SK-N-SH (cell line): ENCODE measurements around the gene MOB1B. TPM values are rescaled to one million over a fixed set of nuclear protein-coding genes. Genes with fewer than 3 reads are reported as not detected.

ENCODE experiments used
- CTCF ChIA-PET: fragments of 300-600, 350-600 bp; formaldehyde crosslinking; extraction: SDS; loops from one replicate; lab custom pipeline; 2021; lab: Yijun Ruan, JAX
- POLR2A ChIA-PET: fragments of 350-600 bp; sonication (Branson Sonifier 250); formaldehyde crosslinking; extraction: SDS; loops from one replicate; lab custom pipeline; 2020; ENCODE audit warnings: antibody characterized with exemption, inconsistent platforms; lab: Yijun Ruan, JAX
- DNase-seq: peaks from one replicate; pipeline ENCODE4 v3.0.0; 2012
- H2AFZ ChIP-seq: fragments of 200-600 bp; sonication (generic); 2 replicates; pipeline ENCODE4 v1.8.1; 2016; ENCODE audit warnings: antibody characterized with exemption, mild to moderate bottlenecking, low read depth
- H3F3A ChIP-seq: fragments of 200-600 bp; sonication (generic); replicated peaks from 2 replicates; pipeline ENCODE3; 2016; ENCODE audit warnings: antibody characterized with exemption, mild to moderate bottlenecking; ENCODE audit not compliant: insufficient read depth
- H3K27ac ChIP-seq, 2 experiments: fragments of 200-500 bp in 1 of 2; fragments of 200-600 bp in 1 of 2; sonication (Bioruptor generic) in 1 of 2; sonication (generic), shearing (Covaris generic) in 1 of 2; 2 replicates each; pipeline versions ENCODE4 v1.5.1 to v1.6.1; 2014 to 2016; ENCODE audit warnings: low read depth in 2 of 2, inconsistent platforms in 1 of 2, low read length in 1 of 2, mild to moderate bottlenecking in 1 of 2, mixed read lengths in 1 of 2
- H3K27me3 ChIP-seq: fragments of 200-600 bp; sonication (generic), shearing (Covaris generic); 2 replicates; pipeline ENCODE4 v1.6.1; 2016; ENCODE audit warnings: mixed run types; ENCODE audit not compliant: insufficient read depth
- H3K36me3 ChIP-seq, 2 experiments: fragments of 200-500 bp in 1 of 2; fragments of 200-600 bp in 1 of 2; sonication (Bioruptor generic) in 1 of 2; sonication (generic) in 1 of 2; replicated peaks in 1 of 2; 2 replicates each; pipeline versions ENCODE3 to v1.5.1; 2014 to 2016; ENCODE audit warnings: low read length in 1 of 2, mild to moderate bottlenecking in 1 of 2; ENCODE audit not compliant: insufficient read depth in 2 of 2, control insufficient read depth in 1 of 2
- H3K4me1 ChIP-seq, 2 experiments: fragments of 200-500 bp in 1 of 2; fragments of 200-600 bp in 1 of 2; sonication (Bioruptor generic) in 1 of 2; sonication (generic), shearing (Covaris generic) in 1 of 2; 2 replicates each; pipeline versions ENCODE4 v1.5.1 to v1.6.1; 2014 to 2016; ENCODE audit warnings: low read depth in 1 of 2, low read length in 1 of 2, mixed run types in 1 of 2; ENCODE audit not compliant: insufficient read depth in 2 of 2, control insufficient read depth in 1 of 2
- H3K4me2 ChIP-seq: fragments of 200-600 bp; sonication (generic), shearing (Covaris generic); 2 replicates; pipeline ENCODE4 v1.6.1; 2017; ENCODE audit warnings: mixed run types
- H3K4me3 ChIP-seq, 2 experiments: fragments of 200-500 bp in 1 of 2; fragments of 200-600 bp in 1 of 2; sonication (Bioruptor generic) in 1 of 2; sonication (generic), shearing (Covaris generic) in 1 of 2; 2 replicates each; pipeline versions ENCODE4 v1.5.1 to v1.8.1; 2014 to 2016; ENCODE audit warnings: low read depth in 2 of 2, inconsistent platforms in 1 of 2, low read length in 1 of 2, mild to moderate bottlenecking in 1 of 2, mixed read lengths in 1 of 2, moderate library complexity in 1 of 2
- H3K79me2 ChIP-seq: fragments of 200-600 bp; sonication (generic); 2 replicates; pipeline ENCODE4 v1.8.1; 2017; ENCODE audit warnings: mild to moderate bottlenecking; ENCODE audit not compliant: insufficient read depth
- H3K9ac ChIP-seq: fragments of 200-600 bp; sonication (generic); 2 replicates; pipeline ENCODE4 v1.6.1; 2017; ENCODE audit warnings: mixed run types
- H3K9me2 ChIP-seq: fragments of 200-600 bp; sonication (generic); 2 replicates; pipeline ENCODE4 v1.6.1; 2017; ENCODE audit warnings: mixed run types
- H3K9me3 ChIP-seq: fragments of 200-600 bp; sonication (generic); 2 replicates; pipeline ENCODE4 v1.6.1; 2017; ENCODE audit warnings: mixed run types, mild to moderate bottlenecking, moderate library complexity
- H4K20me1 ChIP-seq: fragments of 200-600 bp; sonication (generic); 2 replicates; pipeline ENCODE4 v1.6.1; 2017; ENCODE audit warnings: mild to moderate bottlenecking, mixed run types; ENCODE audit not compliant: insufficient read depth
- EZH2phosphoT487 ChIP-seq: fragments of 200-600 bp; sonication (generic); IDR thresholded peaks from 2 replicates; pipeline ENCODE4 v1.6.1; 2017; ENCODE audit warnings: low read depth, mixed run types, mild to moderate bottlenecking, antibody characterized with exemption, moderate library complexity, borderline replicate concordance
- FOSL2 ChIP-seq: IDR thresholded peaks from 2 replicates; pipeline ENCODE4 v1.4.0; 2012; ENCODE audit warnings: low read depth, mild to moderate bottlenecking, moderate library complexity, borderline replicate concordance
- JUND ChIP-seq: IDR thresholded peaks from 2 replicates; pipeline ENCODE4 v1.4.0; 2012
- MEF2A ChIP-seq: IDR thresholded peaks from 2 replicates; pipeline ENCODE4 v1.4.0; 2012; ENCODE audit warnings: low read depth, borderline replicate concordance
- POLR2AphosphoS5 ChIP-seq: IDR thresholded peaks from 2 replicates; pipeline ENCODE4 v1.6.1; 2012; ENCODE audit warnings: low read depth, low read length
- SIN3A ChIP-seq: IDR thresholded peaks from 2 replicates; pipeline ENCODE4 v1.6.1; 2012; ENCODE audit warnings: low read depth, mild to moderate bottlenecking, low read length, moderate library complexity, borderline replicate concordance
- TAF1 ChIP-seq: IDR thresholded peaks from 2 replicates; pipeline ENCODE4 v1.6.1; 2012; ENCODE audit warnings: low read depth, mild to moderate bottlenecking, low read length, moderate library complexity, borderline replicate concordance
- WGBS: methylation state at CpG from one replicate; pipeline ENCODE4 v1.1.6; 2017; ENCODE audit warnings: low lambda C conversion rate; 5-methylcytosine and 5-hydroxymethylcytosine counted together
- polyA plus RNA-seq, 3 experiments: library from polyadenylated mRNA; depleted of rRNA; stranded (reverse); fragments of >200 nt; gene quantifications; 2 replicates each; pipeline ENCODE4 v1.2.3, GENCODE V29; 2012
- TF ChIP-seq, protein P1 (sequence below): IDR thresholded peaks from 2 replicates; pipeline ENCODE4 v1.6.1; 2012; ENCODE audit warnings: mild to moderate bottlenecking, low read depth, low read length, moderate library complexity
- TF ChIP-seq, protein P2 (sequence below): fragments of 150-350 bp; IDR thresholded peaks from 2 replicates; pipeline ENCODE4 v1.6.1; 2016; ENCODE audit warnings: mild to moderate bottlenecking, low read depth, low read length
- TF ChIP-seq, protein P3 (sequence below): IDR thresholded peaks from 2 replicates; pipeline ENCODE4 v1.4.0; 2012; ENCODE audit warnings: low read depth

MOB1B gene
- polyA plus RNA-seq, 1 of the 3 experiments (the other 2 are of a cell fraction): 2.9 TPM

DNA sequence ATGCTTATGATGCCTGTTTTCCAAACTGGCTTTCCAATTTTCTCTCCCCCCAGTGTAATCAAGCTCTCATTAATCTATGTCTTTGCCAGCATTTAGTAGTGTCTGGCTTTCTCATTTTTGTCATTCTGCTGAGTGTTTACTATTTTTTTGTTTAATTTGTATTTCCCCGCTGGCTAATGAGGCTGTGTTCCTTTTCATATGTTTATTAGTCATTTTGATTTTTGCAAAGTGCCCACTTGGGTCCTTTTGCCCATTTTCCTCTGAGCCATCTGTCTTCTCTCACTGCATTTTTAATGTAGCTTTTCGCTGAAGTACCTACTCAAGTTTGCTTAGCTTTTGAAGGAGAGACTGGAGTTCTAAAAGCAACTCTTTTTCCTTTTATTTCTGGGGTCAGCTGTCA is 106.0 kb downstream of the MOB1B start (continued):
- TF ChIP-seq, protein P1, sequence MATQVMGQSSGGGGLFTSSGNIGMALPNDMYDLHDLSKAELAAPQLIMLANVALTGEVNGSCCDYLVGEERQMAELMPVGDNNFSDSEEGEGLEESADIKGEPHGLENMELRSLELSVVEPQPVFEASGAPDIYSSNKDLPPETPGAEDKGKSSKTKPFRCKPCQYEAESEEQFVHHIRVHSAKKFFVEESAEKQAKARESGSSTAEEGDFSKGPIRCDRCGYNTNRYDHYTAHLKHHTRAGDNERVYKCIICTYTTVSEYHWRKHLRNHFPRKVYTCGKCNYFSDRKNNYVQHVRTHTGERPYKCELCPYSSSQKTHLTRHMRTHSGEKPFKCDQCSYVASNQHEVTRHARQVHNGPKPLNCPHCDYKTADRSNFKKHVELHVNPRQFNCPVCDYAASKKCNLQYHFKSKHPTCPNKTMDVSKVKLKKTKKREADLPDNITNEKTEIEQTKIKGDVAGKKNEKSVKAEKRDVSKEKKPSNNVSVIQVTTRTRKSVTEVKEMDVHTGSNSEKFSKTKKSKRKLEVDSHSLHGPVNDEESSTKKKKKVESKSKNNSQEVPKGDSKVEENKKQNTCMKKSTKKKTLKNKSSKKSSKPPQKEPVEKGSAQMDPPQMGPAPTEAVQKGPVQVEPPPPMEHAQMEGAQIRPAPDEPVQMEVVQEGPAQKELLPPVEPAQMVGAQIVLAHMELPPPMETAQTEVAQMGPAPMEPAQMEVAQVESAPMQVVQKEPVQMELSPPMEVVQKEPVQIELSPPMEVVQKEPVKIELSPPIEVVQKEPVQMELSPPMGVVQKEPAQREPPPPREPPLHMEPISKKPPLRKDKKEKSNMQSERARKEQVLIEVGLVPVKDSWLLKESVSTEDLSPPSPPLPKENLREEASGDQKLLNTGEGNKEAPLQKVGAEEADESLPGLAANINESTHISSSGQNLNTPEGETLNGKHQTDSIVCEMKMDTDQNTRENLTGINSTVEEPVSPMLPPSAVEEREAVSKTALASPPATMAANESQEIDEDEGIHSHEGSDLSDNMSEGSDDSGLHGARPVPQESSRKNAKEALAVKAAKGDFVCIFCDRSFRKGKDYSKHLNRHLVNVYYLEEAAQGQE: no peak
- TF ChIP-seq POLR2AphosphoS5: no peak
- TF ChIP-seq TAF1: no peak
- TF ChIP-seq, protein P2, sequence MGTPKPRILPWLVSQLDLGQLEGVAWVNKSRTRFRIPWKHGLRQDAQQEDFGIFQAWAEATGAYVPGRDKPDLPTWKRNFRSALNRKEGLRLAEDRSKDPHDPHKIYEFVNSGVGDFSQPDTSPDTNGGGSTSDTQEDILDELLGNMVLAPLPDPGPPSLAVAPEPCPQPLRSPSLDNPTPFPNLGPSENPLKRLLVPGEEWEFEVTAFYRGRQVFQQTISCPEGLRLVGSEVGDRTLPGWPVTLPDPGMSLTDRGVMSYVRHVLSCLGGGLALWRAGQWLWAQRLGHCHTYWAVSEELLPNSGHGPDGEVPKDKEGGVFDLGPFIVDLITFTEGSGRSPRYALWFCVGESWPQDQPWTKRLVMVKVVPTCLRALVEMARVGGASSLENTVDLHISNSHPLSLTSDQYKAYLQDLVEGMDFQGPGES: no peak
- TF ChIP-seq MEF2A: no peak
- TF ChIP-seq EZH2phosphoT487: no peak
- TF ChIP-seq SIN3A: no peak
- TF ChIP-seq, protein P3, sequence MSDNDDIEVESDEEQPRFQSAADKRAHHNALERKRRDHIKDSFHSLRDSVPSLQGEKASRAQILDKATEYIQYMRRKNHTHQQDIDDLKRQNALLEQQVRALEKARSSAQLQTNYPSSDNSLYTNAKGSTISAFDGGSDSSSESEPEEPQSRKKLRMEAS: no peak

DNA sequence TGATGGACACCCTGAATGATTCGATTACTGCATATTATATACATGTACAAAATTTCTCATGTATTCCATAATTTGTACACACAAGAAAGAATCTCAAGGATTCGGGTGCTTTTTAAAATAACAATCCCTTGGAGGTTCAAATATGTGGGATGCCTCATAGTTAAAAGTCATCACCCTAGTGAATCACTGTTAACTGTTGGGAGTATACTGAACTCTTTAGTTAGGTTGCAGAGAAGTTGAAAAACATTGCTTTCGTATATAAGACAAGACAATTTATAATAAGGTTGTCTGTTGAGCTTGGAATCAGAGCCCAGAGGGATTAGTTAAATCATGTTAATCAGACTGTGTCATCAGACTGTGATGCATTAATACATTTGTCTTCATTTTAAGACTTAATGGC is 106.9 kb downstream of the MOB1B start:
- POLR2A ChIA-PET: interaction anchor here (1.1 kb wide), 1 partner anchor 13 kb away, joined by 3 read pairs; no protein-coding TSS in a partner anchor
- Histone ChIP-seq H3K4me2 (peak overlapping the region; percentile 26; the same call in 1 of the 2 replicates), H4K20me1 (0 out of 2 replicates have a peak, but pooled peaks cover 5% of the 10 kb centered on the region), H3K36me3 (peaks cover 0 to 24% of the 10 kb centered on the region in 2 experiments), H3F3A (peaks cover 7% of the 10 kb centered on the region), H2AFZ (no peak overlapping the region), H3K4me1 (peaks cover 7 to 13% of the 10 kb centered on the region in 2 experiments; a peak in 3 of 4 replicates), H3K27me3 (no peaks in the 10 kb centered on the region), H3K27ac (peak overlapping the region; percentile 40 to 44), H3K9ac (no peak overlapping the region), H3K9me3 (no peaks in the 10 kb centered on the region), H3K4me3 (no peak overlapping the region), H3K9me2 (no peaks in the 10 kb centered on the region), H3K79me2 (peaks cover 66% of the 10 kb centered on the region)
- peak; percentile 10 for DNase-seq
- TF ChIP-seq FOSL2 (0 out of 2 replicates have a peak, but pooled peaks have one; percentile 5), JUND (no peak)
- 59% methylated on average over 3 of the region's 3 CpGs for WGBS
- CTCF ChIA-PET: interaction anchor here (0.7 to 2.3 kb wide), 5 partner anchors 11 to 79 kb away, joined by 3 to 10 read pairs (median 3); no protein-coding TSS in a partner anchor
